ENCODE results near the gene SLC27A6. TPM values are rescaled to one million over a fixed set of nuclear protein-coding genes. Genes with fewer than 3 reads are reported as not detected.

The SLC27A6 gene
- total RNA-seq, 1 experiment from 2014 or later = 0.37 TPM

- peak; percentile 65 for DNase-seq (ENCODE audit: low spot score)
Observed at GRCh38 chr5:129063483-129064113, 98.3 kb downstream of the SLC27A6 start.

DNA sequence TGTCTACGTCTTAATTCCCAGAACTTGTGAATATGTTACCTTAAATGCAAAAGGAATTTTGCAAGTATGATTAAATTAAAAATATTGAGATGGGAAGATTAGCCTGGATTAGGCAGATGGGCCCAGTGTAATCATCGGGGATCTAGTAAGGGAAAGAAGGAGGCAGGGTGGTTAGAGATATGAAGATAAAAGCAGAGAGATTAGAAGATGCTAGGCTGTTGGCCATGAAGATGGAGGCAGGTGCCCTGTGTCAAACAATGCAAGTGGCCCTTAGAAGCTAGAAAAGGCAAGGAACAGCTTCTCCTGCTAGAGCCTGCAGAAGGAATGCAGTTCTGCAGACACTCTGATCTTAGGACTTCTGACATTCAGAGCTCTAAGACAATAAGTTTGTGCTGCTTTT, 100.4 kb downstream of the SLC27A6 start:
- no peak for DNase-seq (ENCODE audit: low spot score)

DNA sequence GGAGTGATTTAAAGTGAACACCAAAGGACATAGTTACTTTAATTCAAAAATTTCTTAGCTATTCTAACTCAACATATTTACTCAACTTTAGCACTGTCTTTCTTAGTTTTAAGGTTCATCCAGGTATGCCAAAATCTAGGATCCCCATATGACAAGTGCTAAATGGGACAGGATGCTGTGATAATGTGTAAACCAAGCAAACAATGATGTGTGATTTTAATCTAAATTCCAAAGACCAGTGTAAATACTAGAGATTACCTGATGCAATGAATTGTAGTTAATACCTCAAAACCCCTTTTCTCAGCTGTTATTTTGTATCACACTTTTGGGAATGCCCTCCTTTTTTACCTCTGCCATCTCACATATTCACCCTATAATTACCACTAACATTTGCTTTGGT, 102.5 kb downstream of the SLC27A6 start:
- DNase-seq (ENCODE audit: low spot score) = no peak

DNA sequence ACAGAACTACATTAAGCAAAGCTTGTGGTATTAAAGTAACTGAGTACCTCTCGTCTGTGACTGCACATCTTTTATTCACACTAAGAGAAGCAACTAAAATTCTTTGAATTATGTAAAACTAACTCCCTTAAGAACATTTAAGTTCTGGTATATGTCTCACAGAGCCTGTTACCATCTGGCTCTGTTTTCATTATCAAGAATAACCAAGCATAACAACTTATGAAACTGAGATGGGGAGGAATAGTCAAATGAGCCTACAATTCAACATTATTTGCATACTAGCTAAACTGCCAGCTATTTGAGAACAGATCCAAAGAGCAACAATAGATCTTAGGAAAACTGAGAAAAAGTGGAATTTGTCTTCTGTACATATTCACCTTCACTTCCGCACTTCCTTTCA, 104.0 kb downstream of the SLC27A6 start:
- no peak for DNase-seq (ENCODE audit: low spot score)

DNA sequence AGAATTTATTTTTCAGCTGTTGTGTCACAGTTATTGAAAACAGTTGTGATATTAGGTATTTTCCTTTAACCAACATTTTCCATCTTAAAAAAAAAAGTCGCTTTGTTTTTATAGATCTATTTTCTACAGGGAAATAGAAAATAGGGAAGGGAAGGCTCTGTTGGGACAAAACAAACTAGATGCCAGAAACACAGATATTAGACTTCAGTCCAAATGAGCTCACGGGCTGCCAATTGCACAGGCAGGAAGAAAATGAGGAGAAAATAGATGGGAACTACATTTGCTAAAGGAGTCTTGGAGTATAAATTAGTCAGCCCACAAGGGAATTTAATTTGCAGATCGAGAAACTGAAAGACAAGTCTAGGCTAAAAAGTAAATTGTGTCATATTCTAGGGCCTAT, 107.8 kb downstream of the SLC27A6 start:
- DNase-seq (ENCODE audit: low spot score) = no peak

- no peak for DNase-seq (ENCODE audit: low spot score)
Observed at GRCh38 chr5:129074903-129075302, 109.6 kb downstream of the SLC27A6 start.

GRCh38 chr5:129077433-129078075, 112.3 kb downstream of the SLC27A6 start:
- DNase-seq (ENCODE audit: low spot score) = no peak

- DNase-seq (ENCODE audit: low spot score) = no peak
Observed at GRCh38 chr5:129078247-129078646, 113.0 kb downstream of the SLC27A6 start.

DNA sequence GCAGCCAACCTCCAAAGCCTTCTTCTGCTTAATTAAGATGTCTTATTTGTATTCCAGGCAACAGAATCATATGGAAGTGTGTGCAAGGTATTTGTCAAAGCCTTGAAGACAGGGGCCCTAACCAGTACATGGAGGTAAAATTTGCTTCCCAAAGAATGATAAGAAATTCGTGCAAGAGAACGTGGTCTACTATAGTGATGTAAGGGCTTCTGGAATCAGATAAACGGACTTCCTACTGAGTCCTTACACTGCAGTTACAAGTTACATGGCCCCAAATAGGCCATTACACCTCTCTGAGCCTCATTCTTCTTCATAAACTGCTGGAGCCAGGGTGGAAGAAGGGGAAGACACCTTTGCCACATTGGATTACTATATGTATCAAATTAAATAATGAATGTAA, 113.4 kb downstream of the SLC27A6 start:
- no peak for DNase-seq (ENCODE audit: low spot score)

GRCh38 chr5:129079496-129079895, 114.2 kb downstream of the SLC27A6 start:
- DNase-seq (ENCODE audit: low spot score) = no peak

DNA sequence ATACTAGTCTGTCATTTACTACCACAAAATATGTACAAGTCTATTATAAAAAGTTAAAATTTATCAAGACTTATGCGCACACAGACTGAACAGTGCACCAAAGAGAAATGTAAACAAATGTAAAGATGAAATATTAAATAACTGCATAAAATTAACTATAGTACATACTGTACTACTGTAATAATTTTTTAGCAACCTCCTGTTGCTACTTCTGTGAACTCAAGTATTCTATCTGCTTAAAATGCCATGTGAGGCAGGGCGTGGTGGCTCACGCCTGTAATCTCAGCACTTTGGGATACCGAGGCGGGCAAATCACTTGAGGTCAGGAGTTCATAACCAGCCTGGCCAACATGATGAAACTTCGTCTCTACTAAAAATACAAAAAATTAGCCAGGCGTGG, 115.5 kb downstream of the SLC27A6 start:
- DNase-seq (ENCODE audit: low spot score) = no peak

DNA sequence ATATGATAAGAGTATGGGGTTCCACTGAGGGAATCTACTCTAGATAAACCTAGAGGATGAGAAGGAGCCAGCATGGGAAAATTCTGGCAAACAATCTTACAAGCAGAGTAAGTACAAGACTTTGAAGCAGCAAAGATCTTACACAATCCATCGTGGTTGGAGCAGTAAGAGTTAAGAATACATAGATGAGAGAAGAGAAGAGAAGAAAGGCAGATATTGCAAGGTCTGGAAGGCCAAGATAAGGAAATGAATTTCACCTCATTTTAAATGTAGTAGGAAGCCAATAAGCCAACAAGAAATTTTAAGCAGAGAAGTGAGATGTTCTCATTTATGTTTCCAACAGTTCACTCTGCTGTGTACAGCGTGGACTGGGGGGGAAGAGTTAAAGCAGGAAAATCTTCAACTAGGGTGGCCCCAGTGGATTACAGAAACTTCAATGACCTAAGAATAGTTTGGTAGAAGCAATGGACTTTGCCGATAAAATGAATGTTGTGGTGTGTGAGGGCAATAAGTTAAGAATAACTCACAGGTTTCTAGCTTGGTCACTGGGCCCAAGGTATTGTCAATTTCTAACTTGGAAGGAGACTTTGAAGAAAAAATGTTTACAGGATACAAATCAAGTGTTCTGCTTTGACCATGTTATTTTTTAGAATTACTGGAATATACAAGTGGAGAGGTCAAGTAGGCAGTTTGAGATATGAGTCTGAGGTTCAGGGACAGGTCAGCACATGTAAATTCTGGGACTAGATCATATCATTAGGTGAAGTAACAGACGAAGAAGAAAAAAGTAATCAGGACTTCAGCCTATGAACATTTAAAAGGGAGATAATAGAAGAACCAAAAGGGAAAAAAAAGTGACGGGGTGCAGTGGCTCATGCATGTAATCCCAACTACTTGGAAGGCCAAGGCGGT, 117.2 kb downstream of the SLC27A6 start:
- DNase-seq (ENCODE audit: low spot score) = no peak

Other genes starting within 250 kb of the SLC27A6 start
- 41.4 and 55.2 TPM in 2 replicates for gene ISOC1, start 129.3 kb downstream of the SLC27A6 start, total RNA-seq (2014; rRNA removed; shearing (Covaris generic))

All from H4 (cell line).